ENCODE measurements around the gene TTLL8. TPM values are rescaled to one million over a fixed set of nuclear protein-coding genes. Genes with fewer than 3 reads are reported as not detected.

TTLL8 gene
- polyA plus RNA-seq, 1 donor from 2014 or later = not detected

- TF ChIP-seq CTCF (IDR thresholded peaks at IDR 0.05; ENCODE audit: poor library complexity, severe bottlenecking) (no peak), POLR2AphosphoS5 (IDR thresholded peaks at IDR 0.05) (no peak), EP300 (conservative IDR thresholded peaks at IDR 0.05; ENCODE audit: poor library complexity, severe bottlenecking) (no peak), RAD21 (conservative IDR thresholded peaks at IDR 0.05) (no peak), EZH2 (IDR thresholded peaks at IDR 0.05; ENCODE audit: borderline replicate concordance, insufficient read depth, low read length, poor library complexity, severe bottlenecking) (no peak), MXI1 (conservative IDR thresholded peaks at IDR 0.05; ENCODE audit: poor library complexity, severe bottlenecking) (no peak), TAF1 (IDR thresholded peaks at IDR 0.05; ENCODE audit: low read depth) (no peak), SMC3 (conservative IDR thresholded peaks at IDR 0.05; ENCODE audit: poor library complexity) (no peak)
- TF ChIP-seq, protein P1, sequence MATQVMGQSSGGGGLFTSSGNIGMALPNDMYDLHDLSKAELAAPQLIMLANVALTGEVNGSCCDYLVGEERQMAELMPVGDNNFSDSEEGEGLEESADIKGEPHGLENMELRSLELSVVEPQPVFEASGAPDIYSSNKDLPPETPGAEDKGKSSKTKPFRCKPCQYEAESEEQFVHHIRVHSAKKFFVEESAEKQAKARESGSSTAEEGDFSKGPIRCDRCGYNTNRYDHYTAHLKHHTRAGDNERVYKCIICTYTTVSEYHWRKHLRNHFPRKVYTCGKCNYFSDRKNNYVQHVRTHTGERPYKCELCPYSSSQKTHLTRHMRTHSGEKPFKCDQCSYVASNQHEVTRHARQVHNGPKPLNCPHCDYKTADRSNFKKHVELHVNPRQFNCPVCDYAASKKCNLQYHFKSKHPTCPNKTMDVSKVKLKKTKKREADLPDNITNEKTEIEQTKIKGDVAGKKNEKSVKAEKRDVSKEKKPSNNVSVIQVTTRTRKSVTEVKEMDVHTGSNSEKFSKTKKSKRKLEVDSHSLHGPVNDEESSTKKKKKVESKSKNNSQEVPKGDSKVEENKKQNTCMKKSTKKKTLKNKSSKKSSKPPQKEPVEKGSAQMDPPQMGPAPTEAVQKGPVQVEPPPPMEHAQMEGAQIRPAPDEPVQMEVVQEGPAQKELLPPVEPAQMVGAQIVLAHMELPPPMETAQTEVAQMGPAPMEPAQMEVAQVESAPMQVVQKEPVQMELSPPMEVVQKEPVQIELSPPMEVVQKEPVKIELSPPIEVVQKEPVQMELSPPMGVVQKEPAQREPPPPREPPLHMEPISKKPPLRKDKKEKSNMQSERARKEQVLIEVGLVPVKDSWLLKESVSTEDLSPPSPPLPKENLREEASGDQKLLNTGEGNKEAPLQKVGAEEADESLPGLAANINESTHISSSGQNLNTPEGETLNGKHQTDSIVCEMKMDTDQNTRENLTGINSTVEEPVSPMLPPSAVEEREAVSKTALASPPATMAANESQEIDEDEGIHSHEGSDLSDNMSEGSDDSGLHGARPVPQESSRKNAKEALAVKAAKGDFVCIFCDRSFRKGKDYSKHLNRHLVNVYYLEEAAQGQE (IDR thresholded peaks at IDR 0.05; ENCODE audit: borderline replicate concordance) = no peak
- no peak overlapping the region for H2AFZ ChIP-seq (ENCODE audit: low read depth, low read length)
- H3K36me3 ChIP-seq (ENCODE audit: insufficient read depth, low read length) = no peaks in the 10 kb centered on the region
- H3K9me2 ChIP-seq (ENCODE audit: insufficient read depth, low read length) = no peaks in the 10 kb centered on the region
- peaks cover 6% of the 10 kb centered on the region for H3K9me3 ChIP-seq (ENCODE audit: low read length)
- H3K27me3 ChIP-seq (ENCODE audit: insufficient read depth, low read depth, low read length) = peaks cover 22% of the 10 kb centered on the region
- H3F3A ChIP-seq (ENCODE audit: insufficient read depth, low read length, poor library complexity, severe bottlenecking) = no peaks in the 10 kb centered on the region
- no peak overlapping the region for H3K9ac ChIP-seq (ENCODE audit: low read length)
- no peak overlapping the region for H3K4me3 ChIP-seq (ENCODE audit: low read length)
- H3K4me2 ChIP-seq (ENCODE audit: low read length) = no peak overlapping the region
- H4K20me1 ChIP-seq (ENCODE audit: insufficient read depth) = no peaks in the 10 kb centered on the region
- H3K27ac ChIP-seq (ENCODE audit: low read length) = no peak overlapping the region
- H3K79me2 ChIP-seq (replicated peaks; ENCODE audit: insufficient read depth, low read length) = no peaks in the 10 kb centered on the region
Observed at GRCh38 chr22:50019316-50019715, 38.8 kb downstream of the TTLL8 start.

GRCh38 chr22:50018608-50019285 lies 39.4 kb downstream of the TTLL8 start:
- Histone ChIP-seq H3K9me2 (ENCODE audit: insufficient read depth, low read length) (no peaks in the 10 kb centered on the region), H3F3A (ENCODE audit: insufficient read depth, low read length, poor library complexity, severe bottlenecking) (no peaks in the 10 kb centered on the region), H3K9me3 (ENCODE audit: low read length) (peaks cover 6% of the 10 kb centered on the region), H3K79me2 (replicated peaks; ENCODE audit: insufficient read depth, low read length) (no peaks in the 10 kb centered on the region), H3K9ac (ENCODE audit: low read length) (no peak overlapping the region), H2AFZ (ENCODE audit: low read depth, low read length) (no peak overlapping the region), H4K20me1 (ENCODE audit: insufficient read depth) (no peaks in the 10 kb centered on the region), H3K4me3 (ENCODE audit: low read length) (peak overlapping the region; percentile 8), H3K27ac (ENCODE audit: low read length) (no peak overlapping the region), H3K27me3 (ENCODE audit: insufficient read depth, low read depth, low read length) (peaks cover 27% of the 10 kb centered on the region), H3K4me2 (ENCODE audit: low read length) (no peak overlapping the region), H3K36me3 (ENCODE audit: insufficient read depth, low read length) (no peaks in the 10 kb centered on the region)
- no peak for TF ChIP-seq RAD21 (conservative IDR thresholded peaks at IDR 0.05)
- TF ChIP-seq EP300 (conservative IDR thresholded peaks at IDR 0.05; ENCODE audit: poor library complexity, severe bottlenecking) = peak; percentile 24
